OCI-LY7 (cell line): Measurements from ENCODE around the gene CCR4. TPM values are rescaled to one million over a fixed set of nuclear protein-coding genes. Genes with fewer than 3 reads are reported as not detected.

Source experiments
- BruUV-seq: library from RNA; stranded (reverse); fragments of 400-500 nt; replicated peaks from 2 replicates; lab custom pipeline; 2021; lab: Mats Ljungman, UMichigan
- CTCF ChIA-PET: fragments of 300-600 bp; sonication (Branson Sonifier 250); formaldehyde crosslinking; loops from one replicate; lab custom pipeline; 2022; ENCODE audit warnings: antibody characterized with exemption; ENCODE audit not compliant: unreplicated experiment; lab: Charles Lee
- POLR2A ChIA-PET: fragments of 300-600 bp; sonication (Branson Sonifier 250); formaldehyde crosslinking; loops from one replicate; lab custom pipeline; 2022; ENCODE audit warnings: antibody characterized with exemption; lab: Charles Lee
- DNase-seq: peaks from one replicate; pipeline ENCODE4 v3.0.0-alpha.2; 2015; ENCODE audit warnings: low spot score
- H2AFZ ChIP-seq: fragments of 200-600 bp; sonication (generic), shearing (Covaris generic); 2 replicates; pipeline ENCODE4 v1.6.1; 2014; ENCODE audit warnings: mild to moderate bottlenecking, antibody characterized with exemption, low read length, moderate library complexity
- H3K27ac ChIP-seq: fragments of 200-600 bp; sonication (generic); 2 replicates; pipeline ENCODE4 v1.5.1; 2014; ENCODE audit warnings: mixed run types, low read depth, mild to moderate bottlenecking, moderate library complexity, low read length, inconsistent platforms; ENCODE audit not compliant: poor library complexity, severe bottlenecking
- H3K36me3 ChIP-seq: fragments of 200-600 bp; sonication (generic); 2 replicates; pipeline ENCODE4 v1.6.1; 2014; ENCODE audit warnings: mild to moderate bottlenecking, antibody characterized with exemption, low read length, moderate library complexity, mixed read lengths; ENCODE audit not compliant: insufficient read depth
- H3K4me1 ChIP-seq: fragments of 200-600 bp; sonication (generic); 2 replicates; pipeline ENCODE4 v1.5.1; 2014; ENCODE audit warnings: mild to moderate bottlenecking, low read length; ENCODE audit not compliant: insufficient read depth, poor library complexity, severe bottlenecking
- H3K4me2 ChIP-seq: fragments of 200-600 bp; sonication (generic); 2 replicates; pipeline ENCODE4 v1.6.1; 2014; ENCODE audit warnings: mild to moderate bottlenecking, low read length
- H3K4me3 ChIP-seq: fragments of 200-600 bp; sonication (generic); 2 replicates; pipeline ENCODE4 v1.5.1; 2014; ENCODE audit warnings: mild to moderate bottlenecking, low read depth, low read length; ENCODE audit not compliant: poor library complexity, severe bottlenecking
- H3K79me2 ChIP-seq: fragments of 200-600 bp; sonication (generic); 2 replicates; pipeline ENCODE4 v1.6.1; 2016; ENCODE audit warnings: low read depth, mild to moderate bottlenecking, low read length, moderate library complexity, mixed read lengths; ENCODE audit not compliant: insufficient read depth
- H3K9me2 ChIP-seq: fragments of 200-600 bp; sonication (generic); 2 replicates; pipeline ENCODE4 v1.6.1; 2016; ENCODE audit warnings: mild to moderate bottlenecking, low read length, mixed read lengths; ENCODE audit not compliant: insufficient read depth
- H3K9me3 ChIP-seq: fragments of 200-600 bp; sonication (generic); 2 replicates; pipeline ENCODE4 v1.6.1; 2014; ENCODE audit warnings: mild to moderate bottlenecking, mixed run types, low read length, mixed read lengths
- H4K20me1 ChIP-seq: fragments of 200-600 bp; sonication (generic); 2 replicates; pipeline ENCODE4 v1.6.1; 2014; ENCODE audit warnings: mild to moderate bottlenecking, antibody characterized with exemption, low read length, moderate library complexity, mixed read lengths; ENCODE audit not compliant: insufficient read depth
- EZH2phosphoT487 ChIP-seq: fragments of 200-600 bp; sonication (generic); IDR thresholded peaks from 2 replicates; pipeline ENCODE4 v1.6.1; 2018; ENCODE audit warnings: low read depth, borderline replicate concordance, mild to moderate bottlenecking, mixed run types, antibody characterized with exemption, low read length, moderate library complexity, mixed read lengths
- intact Hi-C: fragments of 100-400 bp; cut with micrococcal nuclease; formaldehyde crosslinking; loops from one replicate; pipeline ENCODE4 v1.10.0; 2022; ENCODE audit not compliant: unreplicated experiment
- total RNA-seq, 2 experiments: library from RNA; depleted of rRNA in 1 of 2; stranded (reverse); fragments of >200 nt in 1 of 2; shearing (Covaris generic) in 1 of 2; gene quantifications; 2 replicates each; pipeline ENCODE4 v1.2.3, GENCODE V29; 2014 to 2022
- TF ChIP-seq, protein P1 (sequence below): fragments of 200-600 bp; sonication (generic); conservative IDR thresholded peaks from 2 replicates; pipeline ENCODE4 v1.5.1; 2014; ENCODE audit warnings: mild to moderate bottlenecking, antibody characterized with exemption, low read length, moderate library complexity, mixed read lengths

CCR4 gene
- total RNA-seq, 2 experiments from 2014 or later: not detected

DNA sequence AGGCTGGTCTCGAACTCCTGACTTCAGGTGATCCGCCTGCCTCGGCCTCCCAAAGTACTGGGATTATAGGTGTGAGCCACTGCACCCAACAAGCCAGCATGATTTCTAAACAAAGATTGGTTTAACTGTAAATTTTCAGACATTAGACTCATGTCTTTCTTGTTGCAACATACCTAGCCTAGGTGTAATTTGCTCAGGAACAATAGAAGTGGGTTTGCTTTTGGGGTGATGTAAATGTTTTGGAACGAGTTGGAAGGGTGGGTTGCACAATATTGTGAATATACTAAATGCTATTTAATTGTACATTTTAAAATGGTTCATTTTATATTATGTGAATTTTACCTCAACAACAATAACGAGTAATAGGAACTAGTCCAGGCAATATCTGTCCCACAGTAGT lies 7.1 kb downstream of the CCR4 start:
- TF ChIP-seq EZH2phosphoT487: no peak
- TF ChIP-seq, protein P1, sequence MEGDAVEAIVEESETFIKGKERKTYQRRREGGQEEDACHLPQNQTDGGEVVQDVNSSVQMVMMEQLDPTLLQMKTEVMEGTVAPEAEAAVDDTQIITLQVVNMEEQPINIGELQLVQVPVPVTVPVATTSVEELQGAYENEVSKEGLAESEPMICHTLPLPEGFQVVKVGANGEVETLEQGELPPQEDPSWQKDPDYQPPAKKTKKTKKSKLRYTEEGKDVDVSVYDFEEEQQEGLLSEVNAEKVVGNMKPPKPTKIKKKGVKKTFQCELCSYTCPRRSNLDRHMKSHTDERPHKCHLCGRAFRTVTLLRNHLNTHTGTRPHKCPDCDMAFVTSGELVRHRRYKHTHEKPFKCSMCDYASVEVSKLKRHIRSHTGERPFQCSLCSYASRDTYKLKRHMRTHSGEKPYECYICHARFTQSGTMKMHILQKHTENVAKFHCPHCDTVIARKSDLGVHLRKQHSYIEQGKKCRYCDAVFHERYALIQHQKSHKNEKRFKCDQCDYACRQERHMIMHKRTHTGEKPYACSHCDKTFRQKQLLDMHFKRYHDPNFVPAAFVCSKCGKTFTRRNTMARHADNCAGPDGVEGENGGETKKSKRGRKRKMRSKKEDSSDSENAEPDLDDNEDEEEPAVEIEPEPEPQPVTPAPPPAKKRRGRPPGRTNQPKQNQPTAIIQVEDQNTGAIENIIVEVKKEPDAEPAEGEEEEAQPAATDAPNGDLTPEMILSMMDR: no peak
- no peaks in the 10 kb centered on the region for H4K20me1 ChIP-seq
- no peak overlapping the region for H3K27ac ChIP-seq
- H3K9me2 ChIP-seq: no peaks in the 10 kb centered on the region
- intact Hi-C loops: loop anchor here (10.0 kb wide), 1 partner anchor 816 kb away; no protein-coding TSS in a partner anchor
- no peaks in the 10 kb centered on the region for H3K79me2 ChIP-seq
- H3K4me3 ChIP-seq: no peak overlapping the region
- H3K9me3 ChIP-seq: no peaks in the 10 kb centered on the region
- CTCF ChIA-PET: no interaction called here
- no peaks in the 10 kb centered on the region for H3K4me1 ChIP-seq
- no peaks in the 10 kb centered on the region for H3K36me3 ChIP-seq
- BruUV-seq: no TSS peak
- POLR2A ChIA-PET: interaction anchor here (1.1 kb wide), 1 partner anchor 398 kb away, joined by 3 read pairs; no protein-coding TSS in a partner anchor
- no peak for DNase-seq
- H3K4me2 ChIP-seq: no peak overlapping the region
- H2AFZ ChIP-seq: no peak overlapping the region

DNA sequence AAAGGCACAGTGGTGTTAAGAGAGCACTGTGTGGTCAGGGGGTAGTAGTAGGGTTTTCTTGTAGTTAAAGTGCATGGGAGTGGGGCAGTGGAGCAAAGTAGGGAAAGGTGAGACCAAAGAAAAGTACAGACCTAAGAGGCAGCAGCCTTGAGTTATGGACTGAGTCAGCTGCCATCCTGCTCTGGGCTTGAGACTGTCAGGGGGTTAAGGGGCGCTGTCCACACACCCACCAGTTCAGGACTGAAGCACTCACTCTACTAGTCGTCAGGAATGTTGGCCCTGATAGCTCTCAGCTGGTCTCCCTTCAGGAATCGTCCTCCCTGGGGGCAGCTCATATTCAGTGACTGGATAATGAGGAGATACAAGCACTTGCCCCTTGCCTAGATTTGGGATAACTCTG lies 7.9 kb downstream of the CCR4 start:
- H3K9me3 ChIP-seq: 0 out of 2 replicates have a peak, but pooled peaks cover 2% of the 10 kb centered on the region
- intact Hi-C loops: loop anchor here (10.0 kb wide), 1 partner anchor 815 kb away; no protein-coding TSS in a partner anchor
- H3K79me2 ChIP-seq: no peaks in the 10 kb centered on the region
- no peak overlapping the region for H3K27ac ChIP-seq
- POLR2A ChIA-PET: no interaction called here
- BruUV-seq: no TSS peak
- no peaks in the 10 kb centered on the region for H3K36me3 ChIP-seq
- H4K20me1 ChIP-seq: no peaks in the 10 kb centered on the region
- H3K4me2 ChIP-seq: no peak overlapping the region
- DNase-seq: no peak
- no peaks in the 10 kb centered on the region for H3K9me2 ChIP-seq
- H2AFZ ChIP-seq: no peak overlapping the region
- no peak for TF ChIP-seq EZH2phosphoT487
- TF ChIP-seq, protein P1: no peak
- no peaks in the 10 kb centered on the region for H3K4me1 ChIP-seq
- CTCF ChIA-PET: no interaction called here
- no peak overlapping the region for H3K4me3 ChIP-seq

- no peak overlapping the region for H3K27ac ChIP-seq
- intact Hi-C loops: no loop called here
- no peak overlapping the region for H3K4me2 ChIP-seq
- 0 out of 2 replicates have a peak, but pooled peaks cover 5% of the 10 kb centered on the region for H3K9me3 ChIP-seq
- no peak overlapping the region for H2AFZ ChIP-seq
- ChIA-PET POLR2A (interaction anchor here (0.6 kb wide), 1 partner anchor 24 kb away, joined by 4 read pairs; no protein-coding TSS in a partner anchor), CTCF (no interaction called here)
- no peaks in the 10 kb centered on the region for H4K20me1 ChIP-seq
- BruUV-seq: no TSS peak
- no peaks in the 10 kb centered on the region for H3K36me3 ChIP-seq
- no peak for DNase-seq
- no peaks in the 10 kb centered on the region for H3K4me1 ChIP-seq
- H3K79me2 ChIP-seq: no peaks in the 10 kb centered on the region
- TF ChIP-seq, protein P1: no peak
- TF ChIP-seq EZH2phosphoT487: no peak
- no peak overlapping the region for H3K4me3 ChIP-seq
- H3K9me2 ChIP-seq: no peaks in the 10 kb centered on the region
Measured at GRCh38 chr3:32960404-32961170, 9.1 kb downstream of the CCR4 start.
